Measurements from ENCODE around the gene AJM1.
A peak's percentile ranks its signal among the peaks of the same experiment; 100 is the strongest.

The AJM1 gene

DNA sequence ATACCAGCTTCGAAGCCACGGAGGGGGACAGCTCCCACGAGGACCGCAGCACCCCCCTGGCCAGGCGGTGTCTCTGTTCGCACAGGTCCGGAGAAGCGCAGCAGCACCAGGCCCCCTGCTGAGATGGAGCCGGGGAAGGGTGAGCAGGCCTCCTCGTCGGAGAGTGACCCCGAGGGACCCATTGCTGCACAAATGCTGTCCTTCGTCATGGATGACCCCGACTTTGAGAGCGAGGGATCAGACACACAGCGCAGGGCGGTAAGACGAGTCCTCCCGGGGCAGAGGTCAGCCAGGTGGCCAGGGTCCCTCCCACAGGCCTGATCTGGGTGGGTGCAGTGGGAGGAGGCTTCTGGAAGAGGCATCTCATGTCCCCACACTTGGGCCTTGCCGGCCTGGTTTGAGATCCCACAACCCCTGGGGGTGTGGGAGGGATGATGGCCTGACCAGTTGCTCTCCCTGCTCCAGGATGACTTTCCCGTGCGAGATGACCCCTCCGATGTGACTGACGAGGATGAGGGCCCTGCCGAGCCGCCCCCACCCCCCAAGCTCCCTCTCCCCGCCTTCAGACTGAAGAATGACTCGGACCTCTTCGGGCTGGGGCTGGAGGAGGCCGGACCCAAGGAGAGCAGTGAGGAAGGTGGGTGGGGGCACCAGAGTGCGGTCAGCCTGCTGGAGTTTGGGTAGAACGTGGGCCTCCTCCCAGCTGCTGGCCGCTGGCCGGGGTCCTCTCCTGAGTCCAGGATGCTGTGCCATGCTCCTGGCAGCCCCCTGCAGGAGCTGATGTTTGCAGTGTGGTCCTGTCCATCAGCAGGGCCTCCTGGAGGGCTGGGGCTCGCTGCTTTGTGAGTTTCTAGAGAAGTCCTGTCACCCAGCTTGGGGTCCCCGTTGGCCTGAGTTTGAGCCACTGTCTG lies 2.8 kb upstream of the AJM1 start:
- H2BK12ac ChIP-seq (ENCODE audit: low read length), result no peak overlapping the region
- H3K4me1 ChIP-seq (ENCODE audit: control insufficient read depth in 2 of 2, insufficient read depth in 1 of 2, low read depth in 1 of 2, low read length in 2 of 2), result peaks cover 26 to 28% of the 10 kb centered on the region in 2 donors
- H3K27ac ChIP-seq (replicated peaks; ENCODE audit: low read length), result peak overlapping the region; percentile 61
- H3K14ac ChIP-seq (ENCODE audit: low read length), result peak overlapping the region; percentile 82
- no peak for DNase-seq (ENCODE audit: low spot score)
- no peak overlapping the region for H3K18ac ChIP-seq (ENCODE audit: low read length)
- H4K8ac ChIP-seq (ENCODE audit: low read depth, low read length), result peak overlapping the region; percentile 82
- H2BK5ac ChIP-seq (ENCODE audit: low read length), result peak overlapping the region; percentile 39
- H2AK5ac ChIP-seq (ENCODE audit: low read depth, low read length), result peak overlapping the region; percentile 75
- H3K4ac ChIP-seq (ENCODE audit: low read length), result no peak overlapping the region
- peak overlapping the region; percentile 60 for H3K9ac ChIP-seq (ENCODE audit: low read depth, low read length, poor library complexity)
- peaks cover 15 to 60% of the 10 kb centered on the region in 2 donors for H3K36me3 ChIP-seq (replicated peaks in 1 of 2; ENCODE audit: control insufficient read depth in 2 of 2, insufficient read depth in 2 of 2, low read length in 2 of 2)
- H2BK120ac ChIP-seq (ENCODE audit: low read depth, low read length), result no peak overlapping the region
- H3K9me3 ChIP-seq (replicated peaks in 1 of 2; ENCODE audit: control insufficient read depth in 2 of 2, insufficient read depth in 1 of 2, low read depth in 1 of 2, low read length in 2 of 2), result no peaks in the 10 kb centered on the region
- H3K27me3 ChIP-seq (ENCODE audit: control insufficient read depth in 3 of 3, insufficient read depth in 3 of 3, low read depth in 1 of 3, low read length in 3 of 3), result no peaks in the 10 kb centered on the region
- peak overlapping the region; percentile 80 for H3K23ac ChIP-seq (ENCODE audit: low read depth, low read length, poor library complexity)
- H3K79me1 ChIP-seq (ENCODE audit: low read depth, low read length), result peaks cover 12% of the 10 kb centered on the region
- no peak overlapping the region for H3K4me2 ChIP-seq (ENCODE audit: insufficient read depth, low read length, poor library complexity, severe bottlenecking)
- no peak overlapping the region for H4K91ac ChIP-seq (ENCODE audit: low read depth, low read length, poor library complexity)
- H3K4me3 ChIP-seq (ENCODE audit: low read length in 2 of 2), result no peak overlapping the region
- no CpG with 5 or more reads among the region's 36 CpGs for WGBS, 2 donors (ENCODE audit: extremely low coverage in 2 of 2, insufficient read length in 2 of 2, insufficient replicate concordance in 1 of 2)
- no peak overlapping the region for H2AFZ ChIP-seq (ENCODE audit: low read length)
- no peak overlapping the region for H2BK15ac ChIP-seq (ENCODE audit: low read length)

DNA sequence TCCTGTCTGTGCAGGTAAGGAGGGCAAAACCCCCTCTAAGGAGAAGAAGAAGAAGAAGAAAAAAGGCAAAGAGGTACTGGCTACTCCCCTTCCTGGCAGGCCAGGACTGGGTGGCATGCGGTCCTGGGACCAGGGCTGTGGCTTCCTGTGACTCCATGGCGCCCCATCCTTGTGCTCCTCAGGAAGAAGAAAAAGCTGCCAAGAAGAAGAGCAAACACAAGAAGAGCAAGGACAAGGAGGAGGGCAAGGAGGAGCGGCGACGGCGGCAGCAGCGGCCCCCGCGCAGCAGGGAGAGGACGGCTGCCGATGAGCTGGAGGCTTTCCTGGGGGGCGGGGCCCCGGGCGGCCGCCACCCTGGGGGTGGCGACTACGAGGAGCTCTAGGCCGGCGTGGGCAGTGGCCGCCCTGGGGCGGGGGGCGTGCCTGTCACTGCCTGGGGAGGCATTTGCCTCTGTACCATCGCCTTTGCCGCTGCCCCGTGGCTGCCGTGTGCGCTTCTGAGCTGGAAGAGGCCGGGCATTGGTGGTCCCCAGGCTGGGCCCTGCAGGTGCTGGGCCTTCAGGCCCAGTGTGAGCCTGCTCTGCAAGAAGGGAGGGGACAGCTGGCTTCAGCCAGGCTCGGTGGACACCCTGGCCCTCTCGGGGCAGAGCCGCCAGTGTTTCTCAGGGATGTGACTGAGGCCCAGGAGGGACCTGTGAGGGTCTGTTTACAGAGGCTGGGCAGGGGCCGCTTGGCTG lies 2.0 kb upstream of the AJM1 start:
- H4K91ac ChIP-seq (ENCODE audit: low read depth, low read length, poor library complexity), result no peak overlapping the region
- H2BK12ac ChIP-seq (ENCODE audit: low read length), result no peak overlapping the region
- H3K14ac ChIP-seq (ENCODE audit: low read length), result no peak overlapping the region
- peak overlapping the region; percentile 79 for H3K9ac ChIP-seq (ENCODE audit: low read depth, low read length, poor library complexity)
- no peak overlapping the region for H2BK5ac ChIP-seq (ENCODE audit: low read length)
- H3K18ac ChIP-seq (ENCODE audit: low read length), result no peak overlapping the region
- H3K23ac ChIP-seq (ENCODE audit: low read depth, low read length, poor library complexity), result peak overlapping the region; percentile 80
- no peak overlapping the region for H2BK15ac ChIP-seq (ENCODE audit: low read length)
- H2BK120ac ChIP-seq (ENCODE audit: low read depth, low read length), result no peak overlapping the region
- no peak for DNase-seq (ENCODE audit: low spot score)
- no peak overlapping the region for H2AFZ ChIP-seq (ENCODE audit: low read length)
- no peak overlapping the region for H3K4me2 ChIP-seq (ENCODE audit: insufficient read depth, low read length, poor library complexity, severe bottlenecking)
- H3K79me1 ChIP-seq (ENCODE audit: low read depth, low read length), result peaks cover 12% of the 10 kb centered on the region
- H3K9me3 ChIP-seq (replicated peaks in 1 of 2; ENCODE audit: control insufficient read depth in 2 of 2, insufficient read depth in 1 of 2, low read depth in 1 of 2, low read length in 2 of 2), result no peaks in the 10 kb centered on the region
- H3K36me3 ChIP-seq (replicated peaks in 1 of 2; ENCODE audit: control insufficient read depth in 2 of 2, insufficient read depth in 2 of 2, low read length in 2 of 2), result peaks cover 13 to 55% of the 10 kb centered on the region in 2 donors
- no CpG with 5 or more reads among the region's 32 CpGs for WGBS, 2 donors (ENCODE audit: extremely low coverage in 2 of 2, insufficient read length in 2 of 2, insufficient replicate concordance in 1 of 2)
- no peak overlapping the region for H3K4me3 ChIP-seq (ENCODE audit: low read length in 2 of 2)
- no peak overlapping the region for H4K8ac ChIP-seq (ENCODE audit: low read depth, low read length)
- H3K4me1 ChIP-seq (ENCODE audit: control insufficient read depth in 2 of 2, insufficient read depth in 1 of 2, low read depth in 1 of 2, low read length in 2 of 2), result peaks cover 26 to 28% of the 10 kb centered on the region in 2 donors
- H3K27ac ChIP-seq (replicated peaks; ENCODE audit: low read length), result peak overlapping the region; percentile 66
- H2AK5ac ChIP-seq (ENCODE audit: low read depth, low read length), result peak overlapping the region; percentile 63
- H3K27me3 ChIP-seq (ENCODE audit: control insufficient read depth in 3 of 3, insufficient read depth in 3 of 3, low read depth in 1 of 3, low read length in 3 of 3), result no peaks in the 10 kb centered on the region
- H3K4ac ChIP-seq (ENCODE audit: low read length), result peak overlapping the region; percentile 23

DNA sequence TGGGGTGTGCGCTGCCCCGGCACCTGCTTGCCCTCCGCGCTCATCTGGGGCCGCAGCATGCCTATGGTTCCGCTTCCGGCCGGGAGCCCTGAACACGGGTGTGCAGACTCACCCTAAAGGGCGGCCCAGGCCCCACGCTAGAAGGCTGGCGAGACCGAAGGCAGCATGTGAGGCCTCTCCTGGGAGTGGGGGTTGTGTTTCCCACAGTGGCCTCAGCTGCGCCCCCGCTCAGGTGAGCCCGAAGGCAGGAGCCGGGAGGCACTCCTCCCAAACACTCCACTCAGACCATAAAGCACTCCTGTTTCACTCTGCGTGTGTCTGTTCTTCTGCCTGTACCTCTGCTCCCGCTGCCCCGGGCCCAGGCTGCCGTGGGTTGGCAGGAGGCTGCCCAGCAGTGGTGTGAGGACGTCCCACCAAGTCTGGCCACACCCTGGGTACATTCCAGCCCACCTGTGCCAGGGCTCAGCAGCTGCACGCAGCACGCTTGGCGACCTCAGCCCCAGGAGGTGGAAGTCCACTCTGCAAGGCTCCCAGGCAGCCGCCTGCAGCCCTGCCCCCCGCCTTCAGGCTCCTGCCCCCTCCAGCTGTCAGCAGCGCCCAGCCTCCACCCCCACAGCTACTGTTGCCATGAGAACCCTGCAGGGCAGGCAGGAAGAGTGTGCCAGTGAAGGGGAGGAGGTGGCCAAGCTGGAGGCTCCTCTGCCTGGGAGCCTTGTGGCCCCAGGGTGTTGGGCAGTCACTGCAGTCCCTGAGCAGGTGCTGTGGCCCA lies 1.2 kb upstream of the AJM1 start:
- no peak overlapping the region for H2BK15ac ChIP-seq (ENCODE audit: low read length)
- no peak overlapping the region for H2BK5ac ChIP-seq (ENCODE audit: low read length)
- H2AK5ac ChIP-seq (ENCODE audit: low read depth, low read length), result peak overlapping the region; percentile 2
- peak overlapping the region; percentile 79 for H3K9ac ChIP-seq (ENCODE audit: low read depth, low read length, poor library complexity)
- no peak overlapping the region for H2AFZ ChIP-seq (ENCODE audit: low read length)
- H3K27me3 ChIP-seq (ENCODE audit: control insufficient read depth in 3 of 3, insufficient read depth in 3 of 3, low read depth in 1 of 3, low read length in 3 of 3), result peaks cover 0 to 5% (median 4%) of the 10 kb centered on the region in 3 experiments
- peaks cover 26 to 28% of the 10 kb centered on the region in 2 donors for H3K4me1 ChIP-seq (ENCODE audit: control insufficient read depth in 2 of 2, insufficient read depth in 1 of 2, low read depth in 1 of 2, low read length in 2 of 2)
- no peak overlapping the region for H3K4me3 ChIP-seq (ENCODE audit: low read length in 2 of 2)
- H3K4ac ChIP-seq (ENCODE audit: low read length), result peak overlapping the region; percentile 3
- no peak overlapping the region for H2BK12ac ChIP-seq (ENCODE audit: low read length)
- WGBS, 2 donors (ENCODE audit: extremely low coverage in 2 of 2, insufficient read length in 2 of 2, insufficient replicate concordance in 1 of 2), result no CpG with 5 or more reads among the region's 28 CpGs
- H3K18ac ChIP-seq (ENCODE audit: low read length), result peak overlapping the region; percentile 85
- H3K27ac ChIP-seq (replicated peaks; ENCODE audit: low read length), result peak overlapping the region; percentile 66
- H4K91ac ChIP-seq (ENCODE audit: low read depth, low read length, poor library complexity), result no peak overlapping the region
- peak overlapping the region; percentile 1 for H3K14ac ChIP-seq (ENCODE audit: low read length)
- no peak overlapping the region for H3K4me2 ChIP-seq (ENCODE audit: insufficient read depth, low read length, poor library complexity, severe bottlenecking)
- H4K8ac ChIP-seq (ENCODE audit: low read depth, low read length), result peak overlapping the region; percentile 82
- peaks cover 0 to 1% of the 10 kb centered on the region in 2 donors for H3K9me3 ChIP-seq (replicated peaks in 1 of 2; ENCODE audit: control insufficient read depth in 2 of 2, insufficient read depth in 1 of 2, low read depth in 1 of 2, low read length in 2 of 2)
- peaks cover 15% of the 10 kb centered on the region for H3K79me1 ChIP-seq (ENCODE audit: low read depth, low read length)
- peak overlapping the region; percentile 99 for H3K23ac ChIP-seq (ENCODE audit: low read depth, low read length, poor library complexity)
- DNase-seq (ENCODE audit: low spot score), result no peak
- H2BK120ac ChIP-seq (ENCODE audit: low read depth, low read length), result no peak overlapping the region
- peaks cover 12 to 48% of the 10 kb centered on the region in 2 donors for H3K36me3 ChIP-seq (replicated peaks in 1 of 2; ENCODE audit: control insufficient read depth in 2 of 2, insufficient read depth in 2 of 2, low read length in 2 of 2)

Measured in neuronal stem cell (in vitro differentiated cells).